ENCODE measurements around the gene GSTA3. TPM values are rescaled to one million over a fixed set of nuclear protein-coding genes. Genes with fewer than 3 reads are reported as not detected.

GSTA3 gene
- total and polyA plus RNA-seq, 2 experiments from 2014 or later = not detected

GRCh38 chr6:52937908-52938307 is 28.4 kb upstream of the GSTA3 start:
- H3K9me3 ChIP-seq (ENCODE audit: low read depth) = no peaks in the 10 kb centered on the region
- H3K4me2 ChIP-seq = no peak overlapping the region
- no peaks in the 10 kb centered on the region for H3K79me2 ChIP-seq
- no peak overlapping the region for H3K27ac ChIP-seq
- no peaks in the 10 kb centered on the region for H3K27me3 ChIP-seq
- H3K4me3 ChIP-seq = no peak overlapping the region
- H2AFZ ChIP-seq = no peak overlapping the region
- TF ChIP-seq EZH2phosphoT487 (IDR thresholded peaks at IDR 0.05; ENCODE audit: low read depth, severe bottlenecking, unreplicated experiment) (no peak), CTCF (IDR thresholded peaks at IDR 0.05; ENCODE audit: poor library complexity) (no peak), EZH2 (IDR thresholded peaks at IDR 0.05; ENCODE audit: borderline replicate concordance) (no peak)
- H4K20me1 ChIP-seq (ENCODE audit: insufficient read depth, poor library complexity, severe bottlenecking) = no peaks in the 10 kb centered on the region
- H3K36me3 ChIP-seq (replicated peaks; ENCODE audit: insufficient read depth, low read depth) = no peaks in the 10 kb centered on the region
- WGBS (ENCODE audit: low lambda C conversion rate, missing lambda C conversion rate) = 93% methylated on average over 2 of the region's 2 CpGs
- no peaks in the 10 kb centered on the region for H3K9me2 ChIP-seq (replicated peaks; ENCODE audit: insufficient read depth)
- no peaks in the 10 kb centered on the region for H3K4me1 ChIP-seq (ENCODE audit: insufficient read depth)
- DNase-seq (ENCODE audit: low spot score) = no peak

DNA sequence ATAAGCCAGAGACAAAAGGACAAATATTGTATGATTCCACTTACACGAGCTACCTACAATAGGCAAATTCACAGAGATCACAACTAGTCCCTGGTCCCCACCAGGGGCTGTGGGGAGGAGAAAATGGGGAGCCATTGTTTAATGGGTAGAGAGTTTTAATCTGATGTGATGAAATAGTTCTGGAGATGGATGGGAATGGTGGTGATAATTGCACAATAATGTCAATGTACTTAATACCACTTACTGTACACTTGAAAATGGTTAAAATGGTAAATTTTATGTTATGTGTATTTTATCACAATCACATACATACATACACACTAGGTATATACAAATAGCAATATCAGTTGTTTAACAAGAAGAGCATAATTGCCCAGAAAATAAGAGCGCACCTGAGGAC is 24.3 kb upstream of the GSTA3 start:
- 90% methylated on average over 2 of the region's 2 CpGs for WGBS (ENCODE audit: low lambda C conversion rate, missing lambda C conversion rate)
- no peaks in the 10 kb centered on the region for H3K9me3 ChIP-seq (ENCODE audit: low read depth)
- H3K4me1 ChIP-seq (ENCODE audit: insufficient read depth) = peaks cover 4% of the 10 kb centered on the region
- H3K4me2 ChIP-seq = no peak overlapping the region
- H3K4me3 ChIP-seq = no peak overlapping the region
- H3K79me2 ChIP-seq = no peaks in the 10 kb centered on the region
- no peaks in the 10 kb centered on the region for H4K20me1 ChIP-seq (ENCODE audit: insufficient read depth, poor library complexity, severe bottlenecking)
- TF ChIP-seq EZH2phosphoT487 (IDR thresholded peaks at IDR 0.05; ENCODE audit: low read depth, severe bottlenecking, unreplicated experiment) (no peak), CTCF (IDR thresholded peaks at IDR 0.05; ENCODE audit: poor library complexity) (no peak), EZH2 (IDR thresholded peaks at IDR 0.05; ENCODE audit: borderline replicate concordance) (no peak)
- no peak overlapping the region for H2AFZ ChIP-seq
- no peak for DNase-seq (ENCODE audit: low spot score)
- no peak overlapping the region for H3K27ac ChIP-seq
- H3K9me2 ChIP-seq (replicated peaks; ENCODE audit: insufficient read depth) = no peaks in the 10 kb centered on the region
- no peaks in the 10 kb centered on the region for H3K27me3 ChIP-seq
- H3K36me3 ChIP-seq (replicated peaks; ENCODE audit: insufficient read depth, low read depth) = no peaks in the 10 kb centered on the region

- WGBS (ENCODE audit: low lambda C conversion rate, missing lambda C conversion rate) = 68% methylated on average over 2 of the region's 2 CpGs
- H3K79me2 ChIP-seq = no peaks in the 10 kb centered on the region
Measured at GRCh38 chr6:52931351-52931750, 21.9 kb upstream of the GSTA3 start.

More at GRCh38 chr6:52931351-52931750, 21.9 kb upstream of the GSTA3 start:
- Histone ChIP-seq H3K9me3 (ENCODE audit: low read depth) (no peaks in the 10 kb centered on the region), H3K9me2 (replicated peaks; ENCODE audit: insufficient read depth) (no peaks in the 10 kb centered on the region), H3K4me1 (ENCODE audit: insufficient read depth) (peaks cover 8% of the 10 kb centered on the region), H3K36me3 (replicated peaks; ENCODE audit: insufficient read depth, low read depth) (no peaks in the 10 kb centered on the region), H3K27me3 (no peaks in the 10 kb centered on the region), H4K20me1 (ENCODE audit: insufficient read depth, poor library complexity, severe bottlenecking) (no peaks in the 10 kb centered on the region), H3K27ac (no peak overlapping the region), H2AFZ (no peak overlapping the region), H3K4me3 (no peak overlapping the region), H3K4me2 (no peak overlapping the region)
- no peak for DNase-seq (ENCODE audit: low spot score)
- TF ChIP-seq CTCF (IDR thresholded peaks at IDR 0.05; ENCODE audit: poor library complexity) (no peak), EZH2 (IDR thresholded peaks at IDR 0.05; ENCODE audit: borderline replicate concordance) (no peak), EZH2phosphoT487 (IDR thresholded peaks at IDR 0.05; ENCODE audit: low read depth, severe bottlenecking, unreplicated experiment) (no peak)
